K562 (cell line): ENCODE results near the gene PDZK1IP1. TPM values are rescaled to one million over a fixed set of nuclear protein-coding genes. Genes with fewer than 3 reads are reported as not detected.

Experiments
- ATAC-seq: fragments of 200-7000 bp; cut with Tn5 transposase; 3 replicates; pipeline ENCODE4 v1.9.1; 2020; ENCODE audit warnings: moderate library complexity
- BruUV-seq: library from RNA; stranded (reverse); fragments of 400-500 nt; replicated peaks from 2 replicates; lab custom pipeline; 2021; lab: Mats Ljungman, UMichigan
- CTCF ChIA-PET: fragments of 300-600 bp; formaldehyde crosslinking; extraction: SDS; loops from one replicate; lab custom pipeline; 2021; ENCODE audit warnings: low intra/inter-chr PET ratio; lab: Yijun Ruan, JAX
- POLR2A ChIA-PET: fragments of 300-600, 350-650 bp; sonication (Branson Sonifier 250); formaldehyde crosslinking; extraction: SDS; loops from one replicate; lab custom pipeline; 2021; ENCODE audit warnings: antibody characterized with exemption, inconsistent platforms; lab: Yijun Ruan, JAX
- DNase-seq, 4 experiments: peaks; one replicate each; pipeline versions ENCODE4 v3.0.0 to v3.0.0-alpha.2; 2011 to 2018; ENCODE audit warnings: low spot score in 3 of 4, mixed read lengths in 3 of 4; ENCODE audit errors: extremely low read depth in 1 of 4
- FAIRE-seq: peaks from 2 replicates; lab custom pipeline; 2011; peaks lifted over from hg19 to GRCh38; lab: Jason Lieb, UNC
- H2AFZ ChIP-seq: 2 replicates; pipeline ENCODE4 v1.6.0; 2011; ENCODE audit warnings: low read depth, low read length, control low read depth, inconsistent platforms
- H3K27ac ChIP-seq: fragments of 200-600 bp; 3 replicates; pipeline ENCODE4 v1.8.0; 2011; ENCODE audit warnings: low read depth, mild to moderate bottlenecking, control low read depth, inconsistent platforms, low read length, moderate library complexity, mixed read lengths; ENCODE audit errors: extremely low read depth
- H3K27me3 ChIP-seq, 2 experiments: fragments of 300-600 bp in 1 of 2; 2 replicates in 1 of 2; 3 replicates in 1 of 2; pipeline versions ENCODE4 v1.6.0 to v1.8.0; 2011; ENCODE audit warnings: inconsistent platforms in 2 of 2, low read length in 2 of 2, mild to moderate bottlenecking in 1 of 2, mixed read lengths in 1 of 2, moderate library complexity in 1 of 2; ENCODE audit not compliant: control insufficient read depth in 2 of 2, insufficient read depth in 2 of 2
- H3K36me3 ChIP-seq: fragments of 300-600 bp; 3 replicates; pipeline ENCODE4 v1.8.0; 2011; ENCODE audit warnings: mild to moderate bottlenecking, low read length, inconsistent platforms; ENCODE audit not compliant: control insufficient read depth, insufficient read depth
- H3K4me1 ChIP-seq, 2 experiments: fragments of 200-600 bp in 1 of 2; replicated peaks in 1 of 2; 2 replicates in 1 of 2; 3 replicates in 1 of 2; pipeline versions ENCODE4 v1.5.1 to v1.8.0; 2011; ENCODE audit warnings: inconsistent platforms in 2 of 2, low read length in 2 of 2, mild to moderate bottlenecking in 1 of 2, mixed read lengths in 1 of 2, moderate library complexity in 1 of 2; ENCODE audit not compliant: control insufficient read depth in 2 of 2, insufficient read depth in 2 of 2
- H3K4me2 ChIP-seq: 2 replicates; pipeline ENCODE4 v1.6.1; 2011; ENCODE audit warnings: low read length, control low read depth, inconsistent platforms, mixed read lengths; ENCODE audit not compliant: insufficient read depth
- H3K4me3 ChIP-seq: fragments of 200-600 bp; sonication (generic), shearing (Covaris generic); 2 replicates; pipeline ENCODE4 v1.5.1; 2016; ENCODE audit warnings: control low read depth, inconsistent platforms
- H3K79me2 ChIP-seq: fragments of 200-600 bp; 3 replicates; pipeline ENCODE4 v1.8.0; 2011; ENCODE audit warnings: low read length, inconsistent platforms; ENCODE audit not compliant: control insufficient read depth, insufficient read depth
- H3K9ac ChIP-seq, 2 experiments: 2 replicates each; pipeline versions ENCODE4 v1.6.0 to v1.6.1; 2011; ENCODE audit warnings: low read depth in 2 of 2, low read length in 2 of 2, control low read depth in 1 of 2, inconsistent platforms in 1 of 2, mild to moderate bottlenecking in 1 of 2, mixed read lengths in 1 of 2; ENCODE audit not compliant: insufficient read depth in 1 of 2
- H3K9me1 ChIP-seq: one replicate; pipeline ENCODE4 v1.6.0; 2011; ENCODE audit warnings: inconsistent platforms, mild to moderate bottlenecking, low read length, moderate library complexity; ENCODE audit not compliant: control insufficient read depth, insufficient read depth
- H3K9me3 ChIP-seq: replicated peaks from 2 replicates; pipeline ENCODE4 v1.5.1; 2011; ENCODE audit warnings: low read depth, low read length, inconsistent platforms; ENCODE audit not compliant: control insufficient read depth, insufficient read depth
- H4K20me1 ChIP-seq: replicated peaks from 2 replicates; pipeline ENCODE4 v1.6.1; 2011; ENCODE audit warnings: low read length, inconsistent platforms, mixed read lengths; ENCODE audit not compliant: control insufficient read depth, insufficient read depth
- BHLHE40 ChIP-seq: IDR thresholded peaks from 2 replicates; pipeline ENCODE4 v1.6.1; 2011; ENCODE audit warnings: low read length, improper control_type of control experiment
- BRF2 ChIP-seq: IDR thresholded peaks from 3 replicates; pipeline ENCODE4 v1.6.1; 2011; ENCODE audit warnings: borderline replicate concordance, mild to moderate bottlenecking; ENCODE audit not compliant: insufficient read length, insufficient read depth
- E2F3 ChIP-seq: fragments of 250-450 bp; sonication (Bioruptor Pico); IDR thresholded peaks from 2 replicates; pipeline ENCODE4 v1.4.0; 2020; ENCODE audit warnings: mild to moderate bottlenecking
- MLLT1 ChIP-seq, 2 experiments: fragments of 450-650 bp; IDR thresholded peaks; 2 replicates each; pipeline ENCODE4 v1.6.1; 2016
- PREB ChIP-seq: sonication (generic); formaldehyde crosslinking; IDR thresholded peaks from 2 replicates; pipeline ENCODE4 v1.8.1; 2023; ENCODE audit warnings: mild to moderate bottlenecking, missing genetic modification reagents
- USF1 ChIP-seq: sonication (generic); formaldehyde crosslinking; IDR thresholded peaks from 2 replicates; pipeline ENCODE4 v1.9.0; 2022; ENCODE audit warnings: mild to moderate bottlenecking, missing genetic modification reagents
- ZKSCAN1 ChIP-seq: fragments of 150-350 bp; IDR thresholded peaks from 2 replicates; pipeline ENCODE4 v1.6.1; 2016; ENCODE audit warnings: low read depth, low read length
- ZNF143 ChIP-seq: sonication (generic); formaldehyde crosslinking; IDR thresholded peaks from 2 replicates; pipeline ENCODE4 v1.9.0; 2022; ENCODE audit warnings: mild to moderate bottlenecking, missing genetic modification reagents
- ZNF280B ChIP-seq: fragments of 250-450 bp; sonication (Bioruptor Pico); IDR thresholded peaks from 2 replicates; pipeline ENCODE4 v1.5.1; 2021; ENCODE audit warnings: mild to moderate bottlenecking
- ZNF3 ChIP-seq: fragments of 250-450 bp; sonication (Bioruptor Pico); IDR thresholded peaks from 2 replicates; pipeline ENCODE4 v1.5.0; 2021; ENCODE audit warnings: mild to moderate bottlenecking, moderate library complexity
- ZNF766 ChIP-seq: fragments of 200-800 bp; sonication (Bioruptor generic); conservative IDR thresholded peaks from 2 replicates; pipeline ENCODE4 v1.6.1; 2016; ENCODE audit warnings: missing genetic modification characterization, missing compliant biosample characterization
- ZSCAN29 ChIP-seq: fragments of 450-650 bp; IDR thresholded peaks from 2 replicates; pipeline ENCODE4 v1.6.1; 2017
- whole genome bisulfite sequencing: fragments of 100-300 bp; shearing (Covaris generic); methylation state at CpG from one replicate; pipeline ENCODE4 v1.1.6; 2016; ENCODE audit warnings: low coverage, mixed read lengths; ENCODE audit not compliant: insufficient coverage; ENCODE audit errors: missing lambda C conversion rate; 5-methylcytosine and 5-hydroxymethylcytosine counted together
- in situ Hi-C: fragments of 300-500 bp; cut with MboI; formaldehyde crosslinking; loops from 4 replicates; pipeline ENCODE4 v1.15.0; 2018; ENCODE audit warnings: inconsistent platforms, mixed read lengths
- intact Hi-C: fragments of 100-400 bp; cut with micrococcal nuclease; formaldehyde crosslinking; loops from 2 replicates; pipeline ENCODE4 v1.14.2; 2022
- polyA plus RNA-seq, 8 experiments: library from polyadenylated mRNA; depleted of rRNA in 4 of 8; stranded (reverse) in 5 of 8; unstranded in 3 of 8; fragments of >200 nt; fragmentation: Nextera tagmentation in 2 of 8; fragmentation: Illumina TruSeq in 1 of 8; extraction: Ambion mirVana in 2 of 8; extraction: Trizol in 1 of 8; gene quantifications; 2 replicates each; pipeline versions ENCODE4 v1.2.1 to v1.2.3, GENCODE V29; 2011 to 2014; ENCODE audit warnings: inconsistent platforms in 1 of 8, missing spikeins in 1 of 8
- total RNA-seq, 7 experiments: library from RNA; depleted of rRNA in 6 of 7; stranded (reverse); fragments of >200 nt in 6 of 7; fragmentation: Illumina TruSeq in 2 of 7; extraction: Trizol in 2 of 7; gene quantifications; 2 replicates each; pipeline versions ENCODE4 v1.2.1 to v1.2.3, GENCODE V29; 2011 to 2021; ENCODE audit warnings: low replicate concordance in 1 of 7

Gene PDZK1IP1
- total and polyA plus RNA-seq, 9 of the 15 experiments (the other 6 are each of a cell fraction or from before 2014, with no cell fraction given): 0.17 to 0.68 (median 0.53) TPM; not detected in 2

GRCh38 chr1:47226839-47227215 lies 37.0 kb upstream of the PDZK1IP1 start (continued):
- TF ChIP-seq ZNF3 (CRISPR knock-in tag) (no peak), E2F3 (CRISPR knock-in tag) (no peak), BRF2 (no peak)

GRCh38 chr1:47226121-47226838 lies 36.4 kb upstream of the PDZK1IP1 start:
- Histone ChIP-seq H3K9ac (peak overlapping the region; percentile 29 to 100; a peak in 3 of 4 replicates), H4K20me1 (peaks cover 14% of the 10 kb centered on the region; the same call in 1 of the 2 replicates), H3K4me3 (peak overlapping the region; percentile 0; the same call in 1 of the 2 replicates), H3K36me3 (peaks cover 64% of the 10 kb centered on the region), H3K4me2 (peak overlapping the region; percentile 93), H3K4me1 (peaks cover 25 to 42% of the 10 kb centered on the region in 2 experiments; a peak in 4 of 5 replicates), H2AFZ (no peak overlapping the region), H3K9me1 (peaks cover 16% of the 10 kb centered on the region), H3K27ac (peak overlapping the region; percentile 33; the same call in 2 of the 3 replicates), H3K27me3 (no peaks in the 10 kb centered on the region), H3K9me3 (no peaks in the 10 kb centered on the region), H3K79me2 (peaks cover 98% of the 10 kb centered on the region)
- WGBS: 74% methylated on average over 16 of the region's 19 CpGs
- POLR2A ChIA-PET: interaction anchor here (0.9 to 5.2 kb wide), 6 partner anchors 6 to 88 kb away, joined by 3 to 80 read pairs (median 8); partner anchors contain the start of gene STIL
- intact Hi-C loops: loop anchor here (5.0 kb wide), 1 partner anchor 36 kb away; no protein-coding TSS in a partner anchor
- in situ Hi-C loops: no loop called here
- BruUV-seq: no TSS peak
- no peak for FAIRE-seq
- no peak for ATAC-seq
- CTCF ChIA-PET: no interaction called here
- DNase-seq: no peak
- TF ChIP-seq ZNF280B (CRISPR knock-in tag) (no peak), ZKSCAN1 (no peak), ZNF143 (CRISPR knock-in tag) (no peak), ZSCAN29 (0 out of 2 replicates have a peak, but pooled peaks have one; percentile 30), MLLT1 (IDR thresholded peaks at IDR 0.05) (no peak), ZNF766 (CRISPR knock-in tag) (no peak), BHLHE40 (no peak), USF1 (CRISPR knock-in tag) (peak; percentile 20; the same call in 1 of the 2 replicates), PREB (no peak)
